ENCODE data around the gene MAS1. TPM values are rescaled to one million over a fixed set of nuclear protein-coding genes. Genes with fewer than 3 reads are reported as not detected.

The MAS1 gene
- total RNA-seq, 1 donor from 2014 or later, result not detected

DNA sequence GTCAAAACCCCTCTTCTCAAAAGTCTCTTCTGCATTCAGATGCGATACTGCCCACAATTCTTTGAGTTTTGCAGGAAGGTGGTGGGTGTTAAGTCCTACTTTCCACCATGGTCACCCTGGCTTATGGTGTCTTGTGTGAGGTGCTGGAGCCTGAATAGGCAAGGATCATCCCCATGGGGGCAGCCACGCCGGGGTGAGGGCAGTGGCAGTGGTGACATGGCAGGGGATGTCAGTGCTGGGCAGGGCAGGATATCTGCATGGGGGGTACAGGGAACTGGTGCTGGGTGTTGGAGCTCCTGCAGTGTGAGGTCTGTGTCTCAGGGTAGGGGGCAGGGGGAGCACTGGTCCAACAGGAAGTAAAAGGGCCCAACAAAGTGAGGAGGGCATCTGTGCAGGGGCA, 2.3 kb downstream of the MAS1 start:
- no peaks in the 10 kb centered on the region for H3K36me3 ChIP-seq
- no peaks in the 10 kb centered on the region for H3K4me1 ChIP-seq
- ATAC-seq (no peak), DNase-seq (no peak)
- intact Hi-C loops (cut with DNase I), result no loop called here
- H3K27ac ChIP-seq, result no peak overlapping the region
- TF ChIP-seq, protein P1, sequence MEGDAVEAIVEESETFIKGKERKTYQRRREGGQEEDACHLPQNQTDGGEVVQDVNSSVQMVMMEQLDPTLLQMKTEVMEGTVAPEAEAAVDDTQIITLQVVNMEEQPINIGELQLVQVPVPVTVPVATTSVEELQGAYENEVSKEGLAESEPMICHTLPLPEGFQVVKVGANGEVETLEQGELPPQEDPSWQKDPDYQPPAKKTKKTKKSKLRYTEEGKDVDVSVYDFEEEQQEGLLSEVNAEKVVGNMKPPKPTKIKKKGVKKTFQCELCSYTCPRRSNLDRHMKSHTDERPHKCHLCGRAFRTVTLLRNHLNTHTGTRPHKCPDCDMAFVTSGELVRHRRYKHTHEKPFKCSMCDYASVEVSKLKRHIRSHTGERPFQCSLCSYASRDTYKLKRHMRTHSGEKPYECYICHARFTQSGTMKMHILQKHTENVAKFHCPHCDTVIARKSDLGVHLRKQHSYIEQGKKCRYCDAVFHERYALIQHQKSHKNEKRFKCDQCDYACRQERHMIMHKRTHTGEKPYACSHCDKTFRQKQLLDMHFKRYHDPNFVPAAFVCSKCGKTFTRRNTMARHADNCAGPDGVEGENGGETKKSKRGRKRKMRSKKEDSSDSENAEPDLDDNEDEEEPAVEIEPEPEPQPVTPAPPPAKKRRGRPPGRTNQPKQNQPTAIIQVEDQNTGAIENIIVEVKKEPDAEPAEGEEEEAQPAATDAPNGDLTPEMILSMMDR (IDR thresholded peaks at IDR 0.05), result no peak
- peaks cover 7% of the 10 kb centered on the region for H3K27me3 ChIP-seq
- H3K9me3 ChIP-seq, result no peaks in the 10 kb centered on the region
- H3K4me3 ChIP-seq, result no peak overlapping the region

DNA sequence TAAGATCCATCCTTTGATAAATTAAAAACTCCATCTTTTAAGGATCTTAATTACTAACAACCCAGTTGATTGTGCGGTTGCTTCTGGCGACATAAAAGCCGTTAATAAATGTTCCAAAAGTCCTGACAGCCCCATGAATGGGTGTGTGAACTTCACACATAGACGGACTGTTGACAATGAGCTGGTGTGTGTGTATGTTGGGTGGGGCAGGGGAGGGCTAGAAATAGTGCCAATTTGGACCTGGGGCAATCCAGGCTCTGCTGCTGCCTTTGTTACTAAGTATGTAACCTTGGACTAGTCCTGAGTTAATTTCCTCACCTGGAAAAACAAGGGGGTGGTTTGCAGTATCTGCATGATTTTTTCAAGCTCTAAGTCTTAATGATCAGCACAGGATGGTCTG, 4.2 kb downstream of the MAS1 start:
- intact Hi-C loops (cut with DNase I), result no loop called here
- Histone ChIP-seq H3K27ac (no peak overlapping the region), H3K27me3 (peaks cover 5% of the 10 kb centered on the region), H3K36me3 (no peaks in the 10 kb centered on the region), H3K4me1 (no peaks in the 10 kb centered on the region), H3K4me3 (no peak overlapping the region), H3K9me3 (no peaks in the 10 kb centered on the region)
- TF ChIP-seq, protein P1 (IDR thresholded peaks at IDR 0.05), result no peak
- no peak for DNase-seq
- no peak for ATAC-seq

DNA sequence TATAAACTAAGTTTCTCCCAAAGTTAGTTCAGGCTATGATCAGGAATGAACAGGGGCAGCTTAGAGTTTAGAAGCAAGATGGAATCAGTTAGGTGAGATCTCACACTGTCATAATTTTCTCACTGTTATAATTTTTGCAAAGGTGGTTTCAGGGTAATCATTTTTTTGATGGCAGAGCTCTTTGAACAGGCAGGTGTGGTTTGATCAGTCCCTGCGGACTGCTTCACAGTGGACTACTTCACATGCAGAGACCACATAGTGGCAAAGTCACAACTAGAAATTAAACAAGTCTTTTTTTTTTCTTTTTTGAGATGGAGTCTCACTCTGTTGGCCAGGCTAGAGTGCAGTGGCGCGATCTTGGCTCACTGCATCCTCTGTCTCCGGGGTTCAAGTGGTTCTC, 6.8 kb downstream of the MAS1 start:
- DNase-seq (no peak), ATAC-seq (no peak)
- Histone ChIP-seq H3K27ac (no peak overlapping the region), H3K36me3 (no peaks in the 10 kb centered on the region), H3K4me1 (no peaks in the 10 kb centered on the region), H3K9me3 (no peaks in the 10 kb centered on the region), H3K27me3 (no peaks in the 10 kb centered on the region), H3K4me3 (no peak overlapping the region)
- intact Hi-C loops (cut with DNase I), result no loop called here
- TF ChIP-seq, protein P1 (IDR thresholded peaks at IDR 0.05), result no peak

DNA sequence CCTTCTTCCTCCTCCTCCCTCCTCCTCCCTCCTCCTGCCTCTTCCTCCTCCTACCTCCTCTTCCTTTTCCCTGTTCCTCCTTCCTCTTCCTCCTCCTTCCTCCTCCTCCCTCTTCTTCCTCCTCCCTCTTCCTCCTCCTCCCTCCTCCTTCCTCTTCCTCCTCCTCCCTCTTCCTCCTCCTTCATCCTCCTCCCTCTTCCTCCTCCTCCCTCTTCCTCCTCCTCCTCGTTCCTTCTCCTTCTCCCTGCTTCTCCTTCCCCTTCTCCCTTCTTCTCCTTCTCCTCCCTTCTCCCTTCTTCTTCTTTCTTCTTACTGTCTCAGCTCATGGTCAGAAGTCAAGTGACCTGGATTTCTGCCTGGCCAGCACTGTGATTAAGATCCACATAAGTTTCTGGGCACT, 7.7 kb downstream of the MAS1 start:
- no peak overlapping the region for H3K4me3 ChIP-seq
- H3K27me3 ChIP-seq, result no peaks in the 10 kb centered on the region
- TF ChIP-seq, protein P1 (IDR thresholded peaks at IDR 0.05), result no peak
- ATAC-seq (no peak), DNase-seq (no peak)
- H3K36me3 ChIP-seq, result no peaks in the 10 kb centered on the region
- H3K27ac ChIP-seq, result no peak overlapping the region
- no peaks in the 10 kb centered on the region for H3K9me3 ChIP-seq
- intact Hi-C loops (cut with DNase I), result no loop called here
- H3K4me1 ChIP-seq, result no peaks in the 10 kb centered on the region

DNA sequence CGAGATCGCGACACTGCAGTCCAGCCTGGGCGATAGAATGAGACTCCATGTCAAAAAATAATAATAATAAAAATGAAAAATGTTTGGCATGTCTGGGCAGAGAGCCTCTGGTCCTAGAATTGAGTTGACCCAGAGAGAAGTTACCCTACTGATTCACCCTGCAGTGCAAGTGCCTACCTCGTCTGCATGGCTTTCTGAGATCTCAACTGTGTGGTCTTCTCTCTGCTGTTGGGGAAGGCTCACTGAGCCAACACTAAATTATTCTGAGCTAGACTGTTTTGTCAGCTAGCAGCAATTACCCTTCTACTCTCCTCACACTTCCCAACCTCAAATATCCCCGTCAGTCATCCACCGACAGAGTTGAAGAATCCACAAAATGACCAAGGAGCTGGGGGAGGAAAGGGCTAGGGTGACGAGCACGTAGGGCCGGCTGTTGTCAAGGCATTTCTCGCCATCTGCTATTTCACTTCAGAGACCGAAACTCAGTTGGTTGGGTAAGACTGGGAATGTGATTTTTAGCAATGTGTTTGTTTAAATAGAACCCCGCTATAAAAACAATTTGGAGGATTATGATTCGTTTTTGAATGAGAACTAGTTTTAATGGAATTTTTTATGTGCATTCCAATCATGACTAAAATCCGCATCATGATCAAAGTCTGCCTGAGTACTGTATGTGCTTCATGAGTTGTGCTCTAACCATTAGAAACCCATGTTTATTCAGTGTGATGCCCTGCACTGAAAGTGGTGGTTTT, 9.4 kb downstream of the MAS1 start:
- intact Hi-C loops (cut with DNase I), result no loop called here
- DNase-seq (no peak), ATAC-seq (no peak)
- Histone ChIP-seq H3K9me3 (no peaks in the 10 kb centered on the region), H3K36me3 (no peaks in the 10 kb centered on the region), H3K27ac (no peak overlapping the region), H3K4me1 (no peaks in the 10 kb centered on the region), H3K27me3 (no peaks in the 10 kb centered on the region), H3K4me3 (no peak overlapping the region)
- TF ChIP-seq, protein P1 (IDR thresholded peaks at IDR 0.05), result no peak

DNA sequence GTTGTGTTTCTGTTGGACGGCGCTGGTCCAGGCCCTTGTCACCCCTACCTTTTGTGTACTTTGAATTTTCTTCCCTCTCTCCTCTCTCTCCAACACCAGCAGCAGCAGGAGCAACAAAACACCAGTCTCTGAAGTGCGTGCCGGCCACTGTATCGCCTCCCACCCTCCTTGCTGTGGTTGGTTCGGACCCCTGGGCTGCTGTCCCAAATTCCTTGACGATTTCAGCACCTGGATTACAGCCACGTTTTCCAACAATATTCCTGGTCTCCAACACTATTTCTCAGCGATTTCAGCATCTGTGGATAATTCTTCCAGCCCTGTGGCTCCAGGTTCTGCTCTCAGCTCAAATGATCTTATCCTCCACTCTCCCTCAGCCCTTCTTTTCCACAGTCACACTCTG, 11.8 kb downstream of the MAS1 start:
- TF ChIP-seq, protein P1 (IDR thresholded peaks at IDR 0.05), result no peak
- intact Hi-C loops (cut with DNase I), result no loop called here
- DNase-seq, result no peak

More for the DNA sequence above, 11.8 kb downstream of the MAS1 start:
- Histone ChIP-seq H3K9me3 (no peaks in the 10 kb centered on the region), H3K27ac (no peak overlapping the region), H3K4me1 (no peaks in the 10 kb centered on the region), H3K36me3 (no peaks in the 10 kb centered on the region), H3K4me3 (no peak overlapping the region), H3K27me3 (no peaks in the 10 kb centered on the region)
- no peak for ATAC-seq
